ENCODE measurements around the gene TH. TPM values are rescaled to one million over a fixed set of nuclear protein-coding genes. Genes with fewer than 3 reads are reported as not detected.

The TH gene
- total and polyA plus RNA-seq, 2 of the 8 experiments (the other 6 are each of a cell fraction or from before 2014, with no cell fraction given), result 0.09 TPM; not detected in 1

GRCh38 chr11:2168286-2169004, 3.2 kb downstream of the TH start:
- WGBS, 2 experiments (ENCODE audit: extremely low coverage in 1 of 2, insufficient coverage in 1 of 2, insufficient read length in 1 of 2, insufficient replicate concordance in 2 of 2, low coverage in 1 of 2, low lambda C conversion rate in 2 of 2, missing lambda C conversion rate in 1 of 2), result 88% methylated on average over 24 of the region's 33 CpGs; no CpG with 5 or more reads in 1 of the 2 experiments
- Histone ChIP-seq H3K14ac (ENCODE audit: insufficient read length) (no peak overlapping the region), H3K23ac (ENCODE audit: insufficient read length) (no peak overlapping the region), H3K4me2 (ENCODE audit: insufficient read depth in 1 of 2, low read depth in 2 of 2, low read length in 2 of 2) (no peak overlapping the region), H2BK15ac (ENCODE audit: low read length) (no peak overlapping the region), H3K9me3 (ENCODE audit: insufficient read depth in 2 of 2, low read depth in 1 of 2, low read length in 1 of 2) (no peaks in the 10 kb centered on the region), H3K79me2 (ENCODE audit: control insufficient read depth in 1 of 2, insufficient read depth in 2 of 2, low read length in 2 of 2) (no peaks in the 10 kb centered on the region), H4K8ac (ENCODE audit: extremely low read depth, insufficient read depth, low read length) (peak overlapping the region; percentile 51; the same call in 1 of the 2 replicates), H3K4ac (replicated peaks; ENCODE audit: insufficient read length, low read depth, low read length) (no peak overlapping the region), H3K27me3 (replicated peaks in 1 of 4; ENCODE audit: control insufficient read depth in 3 of 4, extremely low read depth in 1 of 4, insufficient read depth in 3 of 4, low read length in 3 of 4) (peaks cover 0 to 14% (median 0%) of the 10 kb centered on the region in 4 experiments; a peak in 3 of 7 replicates), H3K36me3 (ENCODE audit: control insufficient read depth in 2 of 4, insufficient read depth in 4 of 4, low read length in 3 of 4) (no peaks in the 10 kb centered on the region; a peak in 1 of 8 replicates), H2BK120ac (replicated peaks; ENCODE audit: low read depth, low read length) (no peak overlapping the region), H3K23me2 (ENCODE audit: low read depth, low read length) (no peaks in the 10 kb centered on the region), H4K5ac (ENCODE audit: insufficient read length, low read depth, low read length) (no peak overlapping the region), H2AK5ac (ENCODE audit: low read depth, low read length) (no peak overlapping the region), H2BK12ac (ENCODE audit: low read depth, low read length) (no peak overlapping the region), H4K91ac (replicated peaks; ENCODE audit: insufficient read length, low read length) (no peak overlapping the region), H3K4me1 (replicated peaks in 1 of 4; ENCODE audit: control insufficient read depth in 3 of 4, insufficient read depth in 4 of 4, low read length in 3 of 4) (peaks cover 0 to 6% (median 1%) of the 10 kb centered on the region in 4 experiments; a peak in 2 of 7 replicates), H3K27ac (ENCODE audit: low read depth, low read length) (no peak overlapping the region), H3K18ac (ENCODE audit: extremely low read depth, low read length) (no peak overlapping the region), H3K79me1 (ENCODE audit: low read depth, low read length) (no peaks in the 10 kb centered on the region), H2AFZ (ENCODE audit: low read length) (no peak overlapping the region), H2BK5ac (ENCODE audit: low read depth, low read length) (no peak overlapping the region), H3K4me3 (ENCODE audit: extremely low read depth in 1 of 4, insufficient read depth in 2 of 4, low read depth in 3 of 4, low read length in 4 of 4) (no peak overlapping the region), H4K20me1 (replicated peaks in 1 of 2; ENCODE audit: control insufficient read depth in 1 of 2, insufficient read depth in 2 of 2, low read length in 2 of 2) (no peaks in the 10 kb centered on the region), H3K9ac (replicated peaks in 1 of 4; ENCODE audit: extremely low read depth in 1 of 4, low read depth in 3 of 4, low read length in 3 of 4) (no peak overlapping the region; a peak in 1 of 7 replicates), H3K56ac (replicated peaks; ENCODE audit: insufficient read length, low read depth, low read length) (no peak overlapping the region), H2BK20ac (ENCODE audit: low read length) (no peak overlapping the region)
- DNase-seq (ENCODE audit: low read depth in 1 of 2, low spot score in 2 of 2) (no peak), FAIRE-seq (no peak)
- ChIA-PET CTCF (ENCODE audit: partially characterized antibody) (interaction anchor here (0.9 to 20.6 kb wide), 5 partner anchors 15 to 335 kb away, joined by 3 to 244 read pairs (median 5); partner anchors contain the start of gene INS), POLR2A (ENCODE audit: partially characterized antibody) (no interaction called here)
- TF ChIP-seq POU5F1 (IDR thresholded peaks at IDR 0.05; ENCODE audit: low read depth, low read length) (no peak), SAP30 (IDR thresholded peaks at IDR 0.05; ENCODE audit: insufficient read depth, insufficient replicate concordance, low read length) (no peak), CHD2 (IDR thresholded peaks at IDR 0.05; ENCODE audit: low read length) (no peak), TEAD4 (IDR thresholded peaks at IDR 0.05; ENCODE audit: low read depth, low read length) (no peak), ATF2 (IDR thresholded peaks at IDR 0.05; ENCODE audit: low read length) (no peak), RXRA (IDR thresholded peaks at IDR 0.05; ENCODE audit: insufficient read depth, low read depth, low read length) (no peak), CTBP2 (IDR thresholded peaks at IDR 0.05; ENCODE audit: borderline replicate concordance, insufficient read depth, insufficient read length, low read length) (no peak), FOSL1 (IDR thresholded peaks at IDR 0.05; ENCODE audit: insufficient read depth, low read depth, low read length) (no peak), JUND (IDR thresholded peaks at IDR 0.05; ENCODE audit: low read length) (no peak)
